Stimulated activated CD4-positive, alpha-beta T cell treated with anti-CD3 and anti-CD28 coated beads, Interleukin-1b, Interleukin-23, amount 100 ng/mL, for 4 hours (primary cell): ENCODE results near the gene BLACAT1.
"Not testable (repeated sequence)": the region's sequence is repeated elsewhere in the genome, so short reads cannot be mapped to it uniquely, and the experiment has no call there.

Experiments used
- DNase-seq, 2 donors: peaks; one replicate each; pipeline ENCODE4 v3.0.0-alpha.2; 2020; ENCODE audit warnings: low read depth in 2 of 2

BLACAT1 gene

DNA sequence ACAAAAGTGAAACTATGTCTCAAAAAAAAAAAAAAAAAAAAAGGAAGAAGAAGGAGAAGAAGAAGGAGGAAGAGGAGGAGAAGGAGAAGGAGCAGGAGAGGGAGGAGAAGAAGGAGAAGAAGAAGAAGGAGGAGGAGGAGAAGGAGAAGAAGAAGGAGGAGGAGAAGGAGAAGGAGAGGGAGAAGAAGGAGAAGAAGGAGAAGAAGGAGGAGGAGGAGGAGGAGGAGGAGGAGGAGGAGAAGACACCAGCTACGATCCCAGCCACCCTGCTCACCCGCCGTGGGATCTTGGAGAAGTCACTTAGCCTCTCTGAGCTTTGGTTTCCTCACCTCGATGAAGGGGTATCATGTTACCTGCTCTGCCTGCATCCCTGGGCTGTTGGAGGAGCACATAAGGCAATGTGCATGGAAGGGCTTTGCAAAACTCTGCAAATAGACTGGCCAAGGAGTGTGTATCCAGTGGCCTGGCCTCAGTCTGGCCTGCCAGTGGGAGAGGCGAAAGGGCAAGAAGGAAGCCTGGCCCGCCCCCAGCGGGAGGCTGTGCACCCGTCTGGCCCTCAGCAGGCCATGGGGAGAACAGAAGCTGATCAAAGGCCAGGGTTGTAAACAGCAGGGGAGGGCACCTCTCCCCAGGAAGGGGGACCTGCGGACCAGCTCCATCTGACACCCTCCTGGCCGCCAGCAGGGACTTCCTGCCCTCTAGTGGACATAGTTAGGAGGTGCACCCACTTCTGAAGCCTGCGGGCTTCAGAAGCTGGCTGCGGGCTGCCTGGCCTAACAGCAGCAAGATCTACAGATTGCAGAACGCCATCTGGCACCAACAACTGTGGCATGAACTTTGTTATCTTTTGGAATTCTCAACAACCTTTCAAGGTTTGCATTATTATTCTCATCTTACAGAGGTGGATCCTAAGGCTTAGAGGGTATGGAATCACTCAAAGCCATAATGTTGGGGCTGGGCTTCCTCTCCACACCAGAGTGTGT is 29.4 kb upstream of the BLACAT1 start:
- peak; percentile 37 to 40 for DNase-seq

DNA sequence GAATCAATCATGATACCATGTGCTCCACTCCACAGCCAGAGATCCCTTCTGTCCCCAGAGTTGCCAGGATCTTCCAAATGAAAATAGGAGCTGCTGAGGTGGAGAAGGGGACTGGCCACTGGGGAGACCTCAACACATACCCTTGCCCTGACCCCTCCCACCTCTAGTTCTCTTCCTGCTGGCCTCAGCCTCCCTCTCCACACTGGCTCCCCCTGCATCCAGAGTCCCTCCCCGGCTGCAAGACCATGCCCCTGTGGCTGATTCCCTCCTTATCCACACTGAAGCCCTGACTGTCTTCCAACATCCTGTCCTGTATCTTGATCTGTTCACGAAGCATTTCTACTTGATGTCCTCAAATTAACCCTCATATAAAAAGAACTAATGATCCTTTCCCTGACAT is 27.5 kb upstream of the BLACAT1 start:
- no peak for DNase-seq

DNA sequence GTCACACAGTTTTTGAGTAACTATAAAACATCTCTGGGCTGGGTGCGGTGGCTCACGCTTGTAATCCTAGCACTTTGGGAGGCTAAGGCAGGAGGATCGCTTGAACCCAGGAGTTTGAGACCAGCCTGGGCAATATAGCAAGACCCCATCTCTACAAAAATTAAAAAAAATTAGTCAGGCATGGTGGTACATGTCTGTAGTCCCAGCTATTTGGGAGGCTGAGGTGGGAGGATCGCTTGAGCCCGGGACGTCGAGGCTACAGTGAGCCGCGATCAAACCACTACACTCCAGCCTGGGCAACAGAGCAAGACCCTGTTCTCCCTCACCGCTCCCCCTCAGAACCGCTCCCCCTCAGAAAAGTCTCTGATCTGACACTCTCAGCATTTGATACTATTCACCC is 26.7 kb upstream of the BLACAT1 start:
- not testable (repeated sequence) for DNase-seq

DNA sequence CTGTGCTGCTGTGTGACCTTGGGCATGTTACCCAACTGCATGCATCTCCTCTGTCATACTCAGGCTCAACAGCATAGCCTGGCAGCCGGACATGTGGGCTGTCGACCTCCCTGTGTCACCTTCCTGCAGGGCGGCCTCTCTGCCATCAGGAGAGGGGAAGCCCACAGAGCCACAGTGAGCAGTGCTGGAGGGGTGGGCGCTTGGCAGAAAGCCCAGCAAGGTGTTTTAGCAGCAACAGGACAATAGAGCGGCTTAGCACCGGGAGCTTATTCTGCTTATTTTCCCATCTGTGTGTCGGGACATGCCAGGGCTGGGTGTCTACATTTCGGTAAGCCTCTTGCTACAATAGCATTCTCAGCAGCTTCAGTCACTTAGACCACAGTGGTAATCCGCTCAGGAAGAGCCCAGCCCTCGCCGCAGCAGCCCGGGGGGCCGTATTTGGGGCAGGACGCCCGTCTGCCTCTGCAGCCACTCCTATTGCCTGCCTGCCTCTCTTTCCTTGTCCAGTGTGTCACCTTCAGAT is 25.8 kb upstream of the BLACAT1 start:
- DNase-seq: no peak

DNA sequence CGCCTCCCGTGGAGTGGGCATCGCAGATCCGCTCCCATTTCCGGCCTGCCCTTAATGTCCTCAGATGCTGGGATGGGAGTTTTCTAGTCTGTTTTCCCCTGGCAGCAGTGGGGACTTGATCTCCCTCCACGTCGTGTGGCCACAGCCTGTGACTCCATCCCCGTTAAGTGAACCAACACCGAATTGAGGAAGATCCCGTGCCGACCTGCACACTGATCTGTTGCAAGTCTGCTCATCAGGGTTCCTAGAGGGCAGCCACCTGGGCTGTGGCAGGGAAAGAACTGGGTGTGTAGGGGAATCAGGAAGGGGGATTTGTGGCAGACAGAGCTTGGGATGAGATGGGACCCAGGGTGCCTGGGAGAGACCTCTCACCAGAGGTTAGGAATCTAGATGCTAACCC is 25.4 kb upstream of the BLACAT1 start:
- DNase-seq: no peak

DNA sequence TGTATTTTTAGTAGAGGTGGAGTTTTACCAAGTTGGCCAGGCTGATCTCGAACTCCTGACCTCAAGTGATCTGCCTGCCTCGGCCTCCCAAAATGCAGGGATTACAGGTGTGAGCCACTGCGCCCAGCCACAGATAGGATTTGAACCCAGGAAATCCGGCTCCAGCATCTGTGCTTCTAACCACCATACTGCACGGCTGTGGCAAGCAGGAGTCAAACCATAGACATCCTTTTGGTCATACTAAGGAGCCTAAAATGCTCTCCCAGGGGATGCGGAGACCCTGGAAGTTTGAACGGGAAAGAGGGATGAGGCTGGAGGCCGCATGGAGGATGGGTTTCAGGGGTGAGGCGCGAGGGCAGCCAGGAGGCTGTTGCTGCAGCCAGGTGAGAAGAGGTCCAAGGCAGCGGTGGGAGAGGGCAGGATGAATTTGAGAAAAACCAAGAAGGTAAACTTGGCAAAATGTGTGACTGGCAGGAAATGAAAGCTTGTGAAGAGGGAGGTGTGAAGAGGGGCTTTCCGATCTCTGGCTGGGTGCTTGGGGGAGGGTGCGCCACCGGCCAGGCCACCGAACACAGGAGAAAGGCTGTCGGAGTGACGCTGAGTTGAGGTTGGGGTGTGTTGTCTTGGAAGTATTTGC is 24.6 kb upstream of the BLACAT1 start:
- peak; percentile 23 to 37 for DNase-seq

DNA sequence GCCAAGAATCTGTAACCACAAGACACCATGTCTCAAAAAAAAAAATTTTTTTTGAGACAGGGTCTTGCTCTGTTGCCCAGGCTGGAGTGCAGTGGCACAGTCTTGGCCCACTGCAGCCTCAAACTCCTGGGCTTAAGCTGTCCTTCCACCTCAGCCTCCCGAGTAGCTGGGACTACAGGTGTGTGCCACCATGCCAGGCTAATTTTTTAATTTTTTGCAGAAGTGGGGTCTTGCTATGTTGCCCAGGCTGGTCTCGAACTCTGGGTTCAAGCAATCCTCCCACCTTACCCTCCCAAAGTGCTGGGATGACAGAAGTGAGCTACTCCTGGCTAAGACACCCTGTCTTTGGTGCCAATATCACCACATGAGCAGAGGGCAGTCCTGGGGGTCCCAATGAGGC is 23.1 kb upstream of the BLACAT1 start:
- not testable (repeated sequence) for DNase-seq

DNA sequence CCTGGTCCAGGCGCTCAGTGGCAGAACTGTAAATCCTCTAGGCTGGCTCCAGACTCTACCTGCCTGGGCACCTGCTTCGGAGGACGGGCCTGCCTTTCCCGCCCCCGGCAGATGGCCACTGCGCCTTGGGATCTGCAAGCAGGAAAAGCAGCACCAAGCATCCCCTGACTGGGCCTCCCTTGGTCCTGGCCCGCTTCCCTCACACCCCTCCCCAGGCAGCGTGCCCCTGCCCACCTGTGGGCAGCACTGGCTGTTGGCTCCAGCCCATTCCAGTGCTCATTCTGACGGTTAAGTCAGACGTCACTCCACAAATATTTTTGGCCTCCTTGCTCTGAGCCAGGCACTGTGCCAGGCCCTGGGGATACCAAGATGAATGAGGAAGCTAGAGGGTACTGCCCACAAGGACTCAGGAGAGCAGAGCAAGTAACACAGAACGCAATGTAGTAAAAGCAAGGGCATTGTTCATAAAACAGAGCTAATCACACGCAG is 22.0 kb upstream of the BLACAT1 start:
- DNase-seq: no peak

DNA sequence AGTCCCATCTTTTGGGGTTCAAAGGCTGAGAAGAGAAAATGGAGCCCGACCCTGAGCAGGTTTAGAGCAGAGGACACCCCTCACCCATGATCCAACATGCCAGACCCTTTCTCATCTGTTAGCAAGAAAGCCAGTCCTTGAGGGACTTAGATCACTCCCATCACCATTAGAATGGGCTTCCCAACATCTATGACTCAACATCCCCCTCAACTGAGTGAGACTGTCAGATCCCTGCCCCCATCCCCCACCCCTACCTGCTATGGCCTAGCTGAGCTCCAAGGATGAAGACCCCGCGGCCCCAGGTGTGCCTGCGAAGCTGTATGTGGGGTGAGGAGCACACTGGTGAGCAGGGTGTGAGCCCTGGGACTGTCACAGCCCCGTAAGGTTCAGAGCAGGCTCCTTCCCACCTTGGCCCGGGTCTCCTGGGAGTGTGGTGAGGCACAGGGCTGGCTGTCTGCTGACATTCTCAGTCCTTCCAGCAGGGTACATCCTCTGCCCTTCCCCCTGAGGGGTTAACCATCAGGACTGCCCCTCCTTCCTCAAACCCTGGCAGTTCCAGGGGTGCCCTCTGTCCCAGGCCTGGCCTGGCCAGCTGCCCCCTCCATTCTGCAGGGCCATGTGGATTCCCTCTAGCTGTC is 21.4 kb upstream of the BLACAT1 start:
- DNase-seq: no peak

DNA sequence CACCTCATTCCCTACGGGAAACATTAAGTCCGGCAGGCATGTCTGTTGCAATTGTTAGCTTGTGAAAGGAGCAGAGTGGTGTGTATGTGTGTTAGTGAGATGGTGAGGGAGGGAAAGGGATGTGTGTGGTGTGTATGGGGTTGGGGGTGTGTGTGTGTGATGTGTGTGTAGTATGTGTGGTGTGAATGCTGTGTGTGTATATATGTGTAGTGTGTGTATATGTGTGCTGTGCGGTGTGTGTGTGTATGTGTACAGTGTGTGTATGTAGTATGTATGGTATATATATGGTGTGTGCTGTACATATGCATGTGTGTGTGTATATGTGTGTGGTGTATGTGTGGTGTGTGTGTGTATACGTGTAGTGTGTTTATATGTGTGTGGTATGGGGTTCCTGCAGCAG is 20.8 kb upstream of the BLACAT1 start:
- no peak for DNase-seq

DNA sequence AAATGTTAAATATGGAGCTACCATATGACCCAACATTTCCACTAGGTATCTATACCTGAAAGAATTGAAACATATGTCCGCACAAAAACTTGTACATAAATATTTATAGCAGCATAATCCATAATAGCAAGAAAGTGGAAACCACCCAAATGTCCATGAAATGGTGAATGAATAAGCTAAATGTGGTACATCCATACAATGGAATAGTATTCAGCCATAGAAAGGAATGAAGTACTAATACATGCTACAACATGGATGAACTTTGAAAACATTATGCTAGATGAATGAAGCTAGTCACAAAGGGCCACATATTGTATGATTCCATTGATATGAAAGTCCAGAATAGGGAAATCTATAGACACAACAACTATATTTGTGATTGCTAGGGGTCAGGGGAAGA is 20.0 kb upstream of the BLACAT1 start:
- no peak for DNase-seq

DNA sequence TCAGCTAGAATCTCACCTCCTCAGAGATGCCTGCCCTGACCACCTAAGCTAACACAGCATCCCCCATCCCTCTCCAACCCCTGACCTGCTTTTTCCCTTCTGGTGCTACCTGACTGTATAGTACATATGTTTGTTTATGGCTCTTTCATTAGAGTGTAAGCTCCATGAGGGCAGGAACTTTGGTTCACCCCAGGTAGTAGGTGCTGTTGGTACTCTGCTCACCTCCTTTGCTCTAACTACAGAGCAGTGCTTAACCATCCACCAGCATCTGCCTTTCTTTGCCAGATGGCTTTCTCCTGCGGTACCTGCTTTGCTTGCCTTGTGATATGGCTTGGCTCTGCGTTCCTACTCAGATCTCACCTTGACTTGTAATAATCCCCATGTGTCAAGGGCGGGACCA is 18.7 kb upstream of the BLACAT1 start:
- DNase-seq: no peak

DNA sequence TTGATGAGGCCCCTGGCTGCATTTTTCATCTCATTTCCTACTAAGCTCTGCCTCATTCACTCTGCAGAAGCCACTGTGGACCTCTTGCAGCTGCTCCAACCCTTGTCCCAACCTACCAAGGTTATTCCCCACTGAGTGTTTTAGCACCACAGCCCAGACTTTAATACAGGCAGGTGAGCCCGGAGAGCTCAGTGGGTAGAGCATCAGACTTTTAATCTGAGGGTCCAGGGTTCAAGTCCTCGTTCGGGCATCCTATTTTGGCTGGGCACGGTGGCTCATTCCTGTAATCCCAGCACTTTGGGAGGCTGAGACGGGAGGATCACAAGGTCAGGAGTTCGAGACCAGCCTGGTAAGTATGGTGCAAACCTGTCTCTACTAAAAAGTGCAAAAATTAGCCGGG is 18.1 kb upstream of the BLACAT1 start:
- DNase-seq: no peak

DNA sequence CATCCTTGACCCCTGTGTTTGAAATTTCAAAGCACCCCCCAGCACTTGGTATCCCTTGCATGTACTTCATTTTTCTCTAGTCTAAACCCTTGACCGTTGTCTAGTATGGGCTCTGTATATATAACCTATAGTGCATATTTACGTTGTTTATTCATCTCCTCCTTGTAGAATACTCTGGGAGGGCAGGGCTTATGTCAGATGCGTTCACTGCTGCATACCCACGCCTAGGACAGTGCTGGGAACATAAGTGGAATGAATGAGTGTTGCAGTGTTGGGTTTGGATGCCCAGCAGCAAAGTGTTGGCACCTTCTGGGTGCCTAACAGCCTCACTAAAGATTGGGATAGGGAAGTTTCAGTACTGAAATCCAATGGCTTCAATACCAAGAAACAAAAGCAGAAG is 17.6 kb upstream of the BLACAT1 start:
- no peak for DNase-seq

DNA sequence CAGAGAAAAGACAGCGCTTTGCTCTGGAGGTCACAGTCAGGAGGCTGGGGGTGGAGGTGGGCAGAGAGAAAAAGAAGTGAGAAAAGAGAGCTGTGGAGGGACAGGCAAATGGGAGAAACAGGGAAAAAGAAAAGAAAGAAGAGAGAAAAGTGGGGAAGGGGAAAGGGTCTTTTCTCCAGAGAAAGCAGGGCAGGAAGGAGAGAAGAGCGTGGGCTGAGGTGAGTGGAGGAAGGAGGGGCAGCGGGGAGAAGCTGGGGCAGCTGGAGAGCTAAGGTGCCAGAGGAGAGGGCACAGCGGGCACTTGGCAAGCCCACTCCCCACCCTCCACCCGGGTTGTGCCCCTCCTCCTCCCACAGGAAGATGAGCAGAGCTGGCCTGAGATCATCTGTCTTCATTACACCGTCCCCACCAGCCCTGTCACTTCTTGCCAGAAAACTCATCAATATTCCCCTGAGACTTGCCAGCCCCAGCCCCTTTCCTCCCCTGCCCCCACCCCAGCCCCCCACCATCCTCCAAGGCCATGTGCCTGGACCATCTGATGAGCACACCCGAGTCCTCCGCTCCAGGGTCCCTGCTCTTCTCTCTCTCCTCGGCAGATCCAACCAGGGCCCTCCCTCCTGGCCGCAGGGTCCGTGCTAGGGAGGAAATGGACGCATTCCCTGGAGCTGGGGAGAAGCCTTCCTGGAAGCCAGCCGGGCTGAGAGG is 17.0 kb upstream of the BLACAT1 start:
- DNase-seq: no peak

DNA sequence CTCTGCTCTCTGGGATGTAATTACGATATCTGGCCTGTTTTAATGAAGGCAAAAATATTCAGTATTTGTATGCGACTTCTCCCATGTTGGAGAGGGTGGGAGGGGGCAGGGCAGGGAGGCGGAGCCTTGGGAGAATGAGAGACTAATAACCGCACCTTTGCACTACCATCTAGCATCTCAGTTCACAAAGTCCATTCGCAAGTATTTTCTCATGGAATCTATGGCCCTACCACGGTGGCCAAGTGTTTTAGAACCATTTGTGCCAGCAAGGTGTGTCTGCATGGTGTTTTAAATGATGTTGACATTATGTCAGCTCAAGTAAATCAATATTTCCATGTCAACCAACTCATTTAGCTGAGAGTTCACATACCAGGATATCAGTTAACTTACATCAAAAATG is 14.3 kb upstream of the BLACAT1 start:
- no peak for DNase-seq

DNA sequence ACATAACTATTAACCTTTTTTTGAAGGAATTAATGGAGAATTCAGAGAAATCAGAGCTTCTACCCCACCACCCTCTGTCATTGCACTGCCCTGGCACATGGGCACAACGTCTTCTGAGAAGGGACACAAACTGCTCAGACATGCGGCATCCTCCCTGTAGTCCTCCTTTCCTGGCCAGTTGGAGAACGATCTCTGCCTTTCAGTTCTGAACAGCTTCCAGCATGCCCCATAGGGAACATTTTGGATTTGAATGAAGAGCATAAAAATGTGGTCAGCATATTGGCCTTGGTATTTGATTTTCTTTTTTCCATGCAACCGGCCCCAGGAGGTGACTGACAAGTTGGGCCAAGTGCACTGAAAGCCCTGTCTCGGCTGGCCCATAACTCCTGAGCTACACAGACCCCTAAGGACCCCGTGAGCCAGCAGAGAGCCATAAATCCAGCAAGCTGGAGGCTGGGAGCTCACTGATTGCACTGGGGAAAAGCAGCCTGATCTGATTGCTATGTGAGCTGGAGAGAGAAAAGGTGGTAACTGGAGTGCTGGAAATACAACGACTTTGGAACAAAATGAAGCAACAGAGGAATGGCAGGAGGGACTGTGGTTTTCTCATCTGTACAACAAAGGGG is 10.9 kb upstream of the BLACAT1 start:
- no peak for DNase-seq

DNA sequence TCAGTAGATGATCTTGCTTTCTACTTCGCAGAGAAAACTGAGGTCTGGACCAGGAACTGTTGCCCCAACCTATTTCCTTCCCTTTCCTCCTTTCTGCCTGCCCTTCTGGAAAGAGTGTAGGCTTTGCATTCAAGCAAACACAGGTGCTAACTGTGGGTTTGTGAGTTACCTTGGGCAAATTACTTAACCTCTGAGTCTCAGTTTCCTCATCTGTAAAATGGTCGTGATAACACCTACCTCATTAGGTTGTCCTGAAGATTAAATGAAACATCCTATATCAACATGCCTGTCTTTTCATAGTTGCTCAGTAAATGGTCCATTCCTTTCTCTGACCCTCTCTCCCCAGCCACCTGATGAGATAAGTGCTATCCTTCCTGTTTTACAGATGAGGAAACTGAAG is 9.5 kb upstream of the BLACAT1 start:
- DNase-seq: no peak

DNA sequence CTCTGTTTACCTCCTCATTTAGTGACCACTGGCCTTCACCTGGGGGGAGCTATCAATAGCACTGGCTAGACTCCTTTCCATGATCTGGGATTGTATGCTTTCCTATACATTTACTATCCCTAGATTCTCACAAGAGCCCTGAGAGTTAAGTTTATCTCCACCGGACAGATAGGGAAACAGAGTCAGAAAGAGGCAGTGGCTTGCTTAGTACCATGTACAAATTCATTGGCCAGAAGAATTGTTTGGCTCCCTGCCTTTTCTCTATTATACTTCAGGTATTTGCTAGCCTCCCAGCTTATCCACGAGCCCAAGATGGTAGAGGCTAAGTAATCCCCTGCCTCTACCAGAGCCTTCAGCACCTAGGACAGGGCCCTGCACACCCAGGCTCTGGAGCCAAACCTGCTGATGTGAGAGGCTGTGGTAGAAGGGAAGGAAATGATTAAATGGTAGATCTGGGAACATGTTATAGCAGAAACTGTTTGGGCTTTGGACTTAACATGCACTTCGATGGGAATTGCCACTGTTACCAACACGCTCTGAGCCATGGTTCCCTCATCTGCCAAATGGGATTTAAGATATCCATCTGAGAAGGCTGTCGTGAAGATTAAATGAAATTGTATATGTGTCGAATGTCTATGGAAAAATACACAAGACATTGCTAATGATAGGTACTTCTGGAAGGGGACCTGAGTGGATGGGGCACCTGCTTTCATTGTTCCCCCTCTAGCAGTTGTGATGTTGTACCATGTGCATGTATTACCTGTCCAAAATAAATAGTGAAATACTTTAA is 3.1 kb upstream of the BLACAT1 start:
- DNase-seq: no peak
